Right cardiac atrium (tissue), 5 donors: ENCODE data around the gene OR51A4. TPM values are rescaled to one million over a fixed set of nuclear protein-coding genes. Genes with fewer than 3 reads are reported as not detected.

ENCODE experiments used
- ATAC-seq, 2 donors: fragments of 200-7000 bp; cut with Tn5 transposase; one replicate each; pipeline versions ENCODE4 v1.8.0 to v1.9.1; 2020; ENCODE audit warnings: moderate library complexity in 2 of 2, mild to moderate bottlenecking in 1 of 2
- DNase-seq, 3 donors: peaks; one replicate each; pipeline ENCODE4 v3.0.0-alpha.2; 2020
- H3K27ac ChIP-seq: one replicate; pipeline ENCODE4 v1.5.1; 2013; ENCODE audit warnings: mild to moderate bottlenecking, low read length, control low read depth, moderate library complexity
- H3K27me3 ChIP-seq: one replicate; pipeline ENCODE4 v1.6.1; 2013; ENCODE audit not compliant: control insufficient read depth, insufficient read depth
- H3K4me1 ChIP-seq: one replicate; pipeline ENCODE4 v1.6.1; 2013; ENCODE audit warnings: low read length; ENCODE audit not compliant: control insufficient read depth, insufficient read depth
- H3K4me3 ChIP-seq: one replicate; pipeline ENCODE4 v1.5.1; 2013; ENCODE audit warnings: low read length, control low read depth
- H3K9me3 ChIP-seq: one replicate; pipeline ENCODE4 v1.6.1; 2013; ENCODE audit warnings: low read length; ENCODE audit not compliant: control insufficient read depth
- WGBS: extraction: QIAGEN DNeasy Blood & Tissue Kit; methylation state at CpG from one replicate; pipeline ENCODE4 v1.1.7; 2013; 5-methylcytosine and 5-hydroxymethylcytosine counted together
- intact Hi-C, 4 donors: fragments of 100-400 bp; cut with DNase I; formaldehyde crosslinking; loops; one replicate each; pipeline versions ENCODE4 v1.11.0 to v1.14.0; 2022 to 2023
- polyA plus RNA-seq: library from polyadenylated mRNA; stranded (reverse); fragments of 200-250 nt; gene quantifications from one replicate; pipeline ENCODE4 v1.2.3, GENCODE V29; 2013
- total RNA-seq, 4 donors: library from RNA; stranded (reverse); fragmentation: NEBNext Ultra II Directional; extraction: Animal tissue kit (Norgen Biotek cat#: 25700); gene quantifications; one replicate each; pipeline ENCODE4 v1.2.1, GENCODE V29; 2021
- donor health status: healthy with polysubstance abuse.
- donor health status: DM: no; HTN: yes; CAD: no.
- donor health status: DM: no; HTN: no; CAD: no.
- donor health status: DM: no; HTN: yes; CAD: no; lungs with severe emphysema.
- donor health status: DM: yes; HTN: yes; CAD: no.

The OR51A4 gene
- total and polyA plus RNA-seq, 5 donors = not detected

DNA sequence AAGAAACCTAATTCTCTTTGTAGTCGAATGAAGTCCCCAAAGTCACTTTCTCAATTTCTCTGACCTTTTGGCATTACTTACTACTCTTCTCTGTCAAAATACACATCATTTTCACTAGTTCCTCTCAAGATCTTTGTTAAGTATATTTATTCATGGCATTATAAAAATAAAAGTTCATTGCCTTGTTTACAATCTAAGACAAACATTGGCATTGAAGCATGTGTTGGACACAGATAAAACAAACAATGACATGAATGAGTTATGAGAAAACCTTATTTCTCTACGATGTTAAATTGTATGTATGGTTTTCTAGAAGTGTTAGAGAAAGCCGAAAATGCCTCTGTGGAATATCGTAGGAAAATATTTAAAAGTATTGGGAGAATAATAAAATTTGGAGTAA, 14.7 kb downstream of the OR51A4 start:
- 85% methylated on average over 4 of the region's 4 CpGs for WGBS
- Histone ChIP-seq H3K27ac (no peak overlapping the region), H3K9me3 (no peaks in the 10 kb centered on the region)

DNA sequence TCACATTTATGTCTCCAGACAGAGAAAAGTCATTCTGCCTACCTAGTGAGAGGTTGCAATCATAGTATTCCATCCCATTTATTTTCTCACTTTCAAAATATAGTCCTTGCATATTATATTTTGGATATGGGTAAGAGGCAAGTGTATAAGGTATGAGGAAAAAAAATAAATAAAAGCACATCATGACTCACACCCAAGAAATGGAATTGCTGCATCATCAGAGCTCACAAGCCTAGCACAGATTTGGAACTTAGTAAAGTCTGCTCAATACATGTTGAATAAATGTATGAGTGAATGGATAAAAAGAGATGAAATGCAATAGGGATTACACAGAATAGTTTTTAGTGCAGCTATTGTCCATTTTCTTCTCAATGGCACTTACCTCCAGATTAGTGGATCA, 20.8 kb downstream of the OR51A4 start:
- Histone ChIP-seq H3K9me3 (no peaks in the 10 kb centered on the region), H3K4me3 (no peak overlapping the region), H3K27ac (no peak overlapping the region), H3K4me1 (no peaks in the 10 kb centered on the region), H3K27me3 (no peaks in the 10 kb centered on the region)
- DNase-seq = no peak
- intact Hi-C loops = no loop called here
- no peak for ATAC-seq

More for the DNA sequence above, 14.7 kb downstream of the OR51A4 start:
- intact Hi-C loops = no loop called here
- ATAC-seq (no peak), DNase-seq (no peak)
- Histone ChIP-seq H3K27me3 (no peaks in the 10 kb centered on the region), H3K4me3 (no peak overlapping the region), H3K4me1 (no peaks in the 10 kb centered on the region)

DNA sequence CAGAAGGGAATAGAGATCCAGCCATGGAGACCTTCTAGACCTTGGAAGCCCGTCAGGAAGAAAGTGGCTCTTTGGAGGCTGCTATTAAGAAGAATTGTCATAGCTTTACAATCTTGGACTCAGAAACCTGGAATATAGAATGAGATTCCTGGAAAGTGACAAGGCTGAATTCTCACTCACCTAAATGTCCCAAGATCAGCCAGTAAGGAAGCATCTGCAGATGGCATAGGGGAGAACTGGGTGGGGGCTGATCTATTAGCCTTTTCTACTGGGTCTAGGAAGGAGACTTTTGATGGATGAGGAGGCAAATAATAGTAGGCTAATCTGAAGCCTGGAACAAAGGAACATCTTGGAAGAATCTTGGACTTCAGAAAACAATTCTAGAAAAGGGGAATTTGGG, 23.2 kb downstream of the OR51A4 start, which contains the start of gene OR51G1:
TSS of gene OR51G1 (minus strand) at position 101 of the 400 bp plus-strand sequence. CDS start at position 101, 0 bp downstream.
- H3K9me3 ChIP-seq = no peaks in the 10 kb centered on the region
- no peaks in the 10 kb centered on the region for H3K4me1 ChIP-seq
- ATAC-seq = no peak
- intact Hi-C loops = no loop called here
- no peak for DNase-seq
- WGBS = 83% methylated on average over 1 of the region's 1 CpG
- no peak within 1 kb of the TSS for H3K4me3 ChIP-seq
- no peak within 1 kb of the TSS for H3K27ac ChIP-seq
- H3K27me3 ChIP-seq = no peaks in the 10 kb centered on the region

DNA sequence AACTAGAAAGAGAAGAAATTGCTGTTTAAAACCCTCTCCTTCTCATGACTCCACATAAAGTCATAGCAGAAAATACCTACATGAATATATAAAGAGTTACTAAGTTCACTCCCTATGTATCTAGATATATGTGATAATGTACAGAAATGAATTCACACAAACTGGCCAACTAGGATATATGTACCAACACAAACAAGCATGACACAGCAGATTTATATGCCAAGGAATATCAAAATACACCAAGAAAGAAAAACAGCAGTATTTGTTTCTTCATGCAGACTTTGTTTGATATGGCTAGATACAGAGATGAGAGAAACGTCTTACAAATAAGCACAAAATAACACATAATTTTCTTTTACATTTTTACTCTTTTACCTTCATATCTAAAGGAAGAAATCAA, 25.1 kb downstream of the OR51A4 start:
- intact Hi-C loops = no loop called here
- no peaks in the 10 kb centered on the region for H3K27me3 ChIP-seq
- H3K4me3 ChIP-seq = no peak overlapping the region
- no peaks in the 10 kb centered on the region for H3K9me3 ChIP-seq
- H3K4me1 ChIP-seq = no peaks in the 10 kb centered on the region
- WGBS = 44% methylated on average over 1 of the region's 1 CpG
- DNase-seq (no peak), ATAC-seq (no peak)
- H3K27ac ChIP-seq = no peak overlapping the region

DNA sequence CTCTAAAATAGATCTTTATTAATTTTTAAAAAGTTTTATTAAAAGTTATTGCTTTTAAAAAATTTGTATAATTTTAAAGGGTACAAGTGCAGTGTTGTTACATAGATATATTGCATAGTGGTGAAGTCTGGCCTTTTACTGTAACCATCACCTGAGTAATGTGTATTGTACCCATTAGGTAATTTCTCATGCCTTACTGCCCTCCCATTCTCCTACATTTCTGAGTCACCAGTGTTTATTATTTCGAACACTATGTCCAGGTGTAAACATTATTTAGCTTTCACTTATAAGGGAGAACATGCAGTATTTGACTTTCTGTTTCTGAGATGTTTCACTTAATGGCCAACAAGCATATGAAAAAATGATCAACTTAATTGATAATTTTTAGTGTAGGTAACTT, 25.6 kb downstream of the OR51A4 start:
- WGBS = 76% methylated on average over 1 of the region's 1 CpG
- ATAC-seq = no peak
- H3K4me1 ChIP-seq = no peaks in the 10 kb centered on the region
- no peak overlapping the region for H3K4me3 ChIP-seq
- H3K27me3 ChIP-seq = no peaks in the 10 kb centered on the region
- no peak overlapping the region for H3K27ac ChIP-seq
- no peaks in the 10 kb centered on the region for H3K9me3 ChIP-seq
- DNase-seq = no peak
- intact Hi-C loops = no loop called here

DNA sequence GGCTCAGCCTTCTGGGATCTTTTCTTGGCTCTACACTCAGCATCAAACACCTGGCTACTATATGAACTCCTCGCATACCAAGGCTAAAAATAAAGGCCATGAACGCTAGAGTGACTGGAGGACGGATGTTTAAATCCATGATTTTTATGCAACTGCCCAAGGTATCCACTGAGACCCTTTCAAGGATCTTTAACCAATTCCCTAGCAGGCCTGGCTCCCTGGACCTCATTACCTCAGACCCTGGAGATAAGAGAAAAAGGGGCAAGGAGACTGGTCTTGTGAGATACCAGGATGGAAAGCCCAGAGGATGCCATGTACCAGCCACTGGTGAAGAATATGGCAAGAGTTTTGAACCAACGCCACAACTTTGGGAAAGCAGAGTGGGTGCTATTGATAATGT, 28.2 kb downstream of the OR51A4 start, which contains the start of gene OR51G2:
TSS of gene OR51G2 (minus strand) at position 101 of the 400 bp plus-strand sequence. CDS start 3,687 bp downstream, outside the sequence.
- WGBS = 75% methylated on average over 4 of the region's 4 CpGs
- ATAC-seq (no peak), DNase-seq (no peak)
- no peak within 1 kb of the TSS for H3K27ac ChIP-seq
- H3K9me3 ChIP-seq = no peaks in the 10 kb centered on the region
- no peaks in the 10 kb centered on the region for H3K27me3 ChIP-seq
- no peaks in the 10 kb centered on the region for H3K4me1 ChIP-seq
- intact Hi-C loops = no loop called here
- H3K4me3 ChIP-seq = no peak within 1 kb of the TSS

DNA sequence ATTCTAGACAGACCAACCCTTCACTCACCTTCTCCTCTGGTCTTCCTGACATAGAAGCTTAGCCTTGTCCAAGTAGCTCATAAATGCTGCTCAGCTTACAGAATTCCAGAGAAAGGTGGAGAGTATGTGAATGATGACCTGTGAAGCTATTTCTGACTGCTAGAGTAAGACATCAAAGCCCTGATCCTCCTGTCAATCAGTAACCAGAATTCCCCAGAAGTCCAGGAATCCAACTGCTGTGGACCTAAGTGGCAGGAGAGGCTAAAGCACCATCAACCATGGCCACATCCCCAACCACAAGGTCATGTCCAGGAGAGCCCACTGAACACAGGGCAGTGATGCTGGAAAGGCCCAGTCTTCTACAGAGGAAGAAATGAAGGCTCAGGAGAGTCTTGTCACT, 30.8 kb downstream of the OR51A4 start:
- Histone ChIP-seq H3K9me3 (no peaks in the 10 kb centered on the region), H3K27ac (no peak overlapping the region), H3K27me3 (no peaks in the 10 kb centered on the region), H3K4me1 (no peaks in the 10 kb centered on the region), H3K4me3 (no peak overlapping the region)
- DNase-seq (no peak), ATAC-seq (no peak)
- intact Hi-C loops = no loop called here

DNA sequence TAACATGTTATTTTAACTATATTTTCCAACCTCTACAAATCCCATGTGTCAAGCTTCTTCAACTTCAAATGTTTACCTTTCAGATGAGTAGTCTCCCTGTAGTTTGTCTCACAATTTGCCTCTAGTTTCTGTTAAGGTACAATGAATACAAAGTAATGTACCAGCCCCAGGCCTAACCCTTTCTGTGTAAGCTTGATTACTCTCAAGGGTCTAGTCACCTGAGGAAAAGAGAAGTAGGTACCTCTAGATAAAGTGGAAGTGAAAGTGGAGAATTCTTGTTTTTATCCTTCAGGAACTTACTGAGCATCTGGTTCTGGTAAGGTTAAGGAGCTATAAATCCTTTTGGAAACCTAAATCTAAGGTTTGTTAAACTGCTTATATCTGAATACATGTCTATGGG, 43.9 kb downstream of the OR51A4 start, which contains the start of gene OR51A7:
TSS of gene OR51A7 (plus strand) at position 300 of the 400 bp plus-strand sequence. CDS start 3,587 bp downstream, outside the sequence.
- Histone ChIP-seq H3K27me3 (no peaks in the 10 kb centered on the region), H3K9me3 (no peaks in the 10 kb centered on the region), H3K4me1 (no peaks in the 10 kb centered on the region), H3K4me3 (no peak within 1 kb of the TSS), H3K27ac (no peak within 1 kb of the TSS)
- DNase-seq = no peak
- no peak for ATAC-seq
- intact Hi-C loops = no loop called here

Other genes starting within 250 kb of the OR51A4 start
- not detected for gene OR51E2, start 249.8 kb downstream of the OR51A4 start, total RNA-seq
- gene OR51E2, start 249.8 kb downstream of the OR51A4 start, polyA plus RNA-seq = 0.05 TPM
- gene MMP26, start 242.8 kb downstream of the OR51A4 start, total RNA-seq = not detected
- not detected for gene MMP26, start 242.8 kb downstream of the OR51A4 start, polyA plus RNA-seq
- not detected for gene OR51F1, start 177.7 kb downstream of the OR51A4 start, total RNA-seq
- gene OR51F1, start 177.7 kb downstream of the OR51A4 start, polyA plus RNA-seq = not detected
- gene OR52R1, start 143.2 kb downstream of the OR51A4 start, total RNA-seq = not detected
- gene OR52R1, start 143.2 kb downstream of the OR51A4 start, polyA plus RNA-seq = not detected
- gene OR51F2, start 126.3 kb downstream of the OR51A4 start, total RNA-seq = not detected
- not detected for gene OR51F2, start 126.3 kb downstream of the OR51A4 start, polyA plus RNA-seq
- not detected for gene OR51S1, start 98.4 kb downstream of the OR51A4 start, total RNA-seq
- gene OR51S1, start 98.4 kb downstream of the OR51A4 start, polyA plus RNA-seq = not detected
- gene OR51T1, start 65.7 kb downstream of the OR51A4 start, total RNA-seq = not detected
- not detected for gene OR51T1, start 65.7 kb downstream of the OR51A4 start, polyA plus RNA-seq
- gene OR51A7, start 43.8 kb downstream of the OR51A4 start, total RNA-seq = not detected
- gene OR51A7, start 43.8 kb downstream of the OR51A4 start, polyA plus RNA-seq = not detected
- gene OR51G2, start 28.3 kb downstream of the OR51A4 start, total RNA-seq = not detected
- not detected for gene OR51G2, start 28.3 kb downstream of the OR51A4 start, polyA plus RNA-seq
- not detected for gene OR51G1, start 23.3 kb downstream of the OR51A4 start, total RNA-seq
- gene OR51G1, start 23.3 kb downstream of the OR51A4 start, polyA plus RNA-seq = not detected
- not detected for gene OR51A2, start 8.1 kb upstream of the OR51A4 start, total RNA-seq
- gene OR51A2, start 8.1 kb upstream of the OR51A4 start, polyA plus RNA-seq = not detected
- gene OR51L1, start 47.2 kb upstream of the OR51A4 start, total RNA-seq = not detected
- gene OR51L1, start 47.2 kb upstream of the OR51A4 start, polyA plus RNA-seq = not detected
- not detected for gene OR52J3, start 98.9 kb upstream of the OR51A4 start, total RNA-seq
- gene OR52J3, start 98.9 kb upstream of the OR51A4 start, polyA plus RNA-seq = not detected
- gene OR52E2, start 112.0 kb upstream of the OR51A4 start, total RNA-seq = not detected
- not detected for gene OR52E2, start 112.0 kb upstream of the OR51A4 start, polyA plus RNA-seq
- gene OR52E1, start 122.0 kb upstream of the OR51A4 start, total RNA-seq = not detected
- gene OR52E1, start 122.0 kb upstream of the OR51A4 start, polyA plus RNA-seq = not detected
- not detected for gene OR52A5, start 190.8 kb upstream of the OR51A4 start, total RNA-seq
- not detected for gene OR52A5, start 190.8 kb upstream of the OR51A4 start, polyA plus RNA-seq
- gene OR52A1, start 207.2 kb upstream of the OR51A4 start, total RNA-seq = not detected
- not detected for gene OR52A1, start 207.2 kb upstream of the OR51A4 start, polyA plus RNA-seq